Neural cell (in vitro differentiated cells): ENCODE data around the gene ZDHHC14. TPM values are rescaled to one million over a fixed set of nuclear protein-coding genes. Genes with fewer than 3 reads are reported as not detected.

Source experiments
- H2AFZ ChIP-seq: fragments of 200-600, 300-800 bp; sonication (generic), shearing (Covaris generic); 2 replicates; pipeline ENCODE4 v1.6.0; 2014; ENCODE audit warnings: low read depth, mild to moderate bottlenecking, antibody characterized with exemption, low read length, moderate library complexity
- H3F3A ChIP-seq: fragments of 200-600 bp; shearing (Covaris generic); 2 replicates; pipeline ENCODE4 v1.6.1; 2016; ENCODE audit warnings: mild to moderate bottlenecking, moderate library complexity, mixed read lengths, antibody characterized with exemption, low read length; ENCODE audit not compliant: insufficient read depth, poor library complexity, severe bottlenecking
- H3K27ac ChIP-seq: fragments of 200-600, 300-800 bp; sonication (generic), shearing (Covaris generic); 2 replicates; pipeline ENCODE4 v1.5.1; 2014; ENCODE audit warnings: mild to moderate bottlenecking, low read length, moderate library complexity
- H3K27me3 ChIP-seq: fragments of 300-800, 200-600 bp; sonication (generic), shearing (Covaris generic); 2 replicates; pipeline ENCODE4 v1.6.0; 2014; ENCODE audit warnings: mild to moderate bottlenecking, low read depth, low read length, moderate library complexity; ENCODE audit not compliant: insufficient read depth
- H3K36me3 ChIP-seq: fragments of 300-800, 200-600 bp; sonication (generic), shearing (Covaris generic); 2 replicates; pipeline ENCODE4 v1.5.1; 2014; ENCODE audit warnings: mild to moderate bottlenecking, antibody characterized with exemption, low read length, moderate library complexity; ENCODE audit not compliant: insufficient read depth
- H3K4me2 ChIP-seq: fragments of 300-800, 200-600 bp; sonication (generic), shearing (Covaris generic); 2 replicates; pipeline ENCODE4 v1.6.0; 2014; ENCODE audit warnings: mild to moderate bottlenecking, low read length
- H3K4me3 ChIP-seq: fragments of 300-800, 200-600 bp; sonication (generic), shearing (Covaris generic); 2 replicates; pipeline ENCODE4 v1.5.1; 2014; ENCODE audit warnings: mild to moderate bottlenecking, low read length, moderate library complexity
- H3K79me2 ChIP-seq: fragments of 200-600 bp; shearing (Covaris generic); replicated peaks from 2 replicates; pipeline ENCODE4 v1.6.0; 2014; ENCODE audit warnings: mild to moderate bottlenecking, low read length, moderate library complexity; ENCODE audit not compliant: insufficient read depth
- H3K9ac ChIP-seq: fragments of 300-800, 200-600 bp; sonication (generic), shearing (Covaris generic); 2 replicates; pipeline ENCODE4 v1.6.1; 2016; ENCODE audit warnings: mild to moderate bottlenecking, low read length, mixed read lengths
- H3K9me2 ChIP-seq: fragments of 200-600 bp; shearing (Covaris generic); 2 replicates; pipeline ENCODE4 v1.6.1; 2016; ENCODE audit warnings: mild to moderate bottlenecking, low read length, mixed read lengths; ENCODE audit not compliant: insufficient read depth
- H3K9me3 ChIP-seq: fragments of 200-600, 300-800 bp; sonication (generic), shearing (Covaris generic); 2 replicates; pipeline ENCODE4 v1.6.1; 2016; ENCODE audit warnings: mild to moderate bottlenecking, mixed run types, low read length, moderate library complexity, mixed read lengths
- H4K20me1 ChIP-seq: fragments of 200-600 bp; shearing (Covaris generic); 2 replicates; pipeline ENCODE4 v1.6.1; 2016; ENCODE audit warnings: mild to moderate bottlenecking, mixed run types; ENCODE audit not compliant: insufficient read depth
- CTCF ChIP-seq: fragments of 450-650 bp; IDR thresholded peaks from 2 replicates; pipeline ENCODE4 v1.5.1; 2014; ENCODE audit warnings: antibody characterized with exemption, mild to moderate bottlenecking, moderate library complexity; ENCODE audit not compliant: poor library complexity, severe bottlenecking
- EP300 ChIP-seq: fragments of 450-650 bp; conservative IDR thresholded peaks from 2 replicates; pipeline ENCODE4 v1.6.1; 2014; ENCODE audit warnings: antibody characterized with exemption, mild to moderate bottlenecking, moderate library complexity; ENCODE audit not compliant: poor library complexity, severe bottlenecking
- EZH2 ChIP-seq: fragments of 200-600, 300-800 bp; shearing (Covaris generic), sonication (generic); IDR thresholded peaks from 2 replicates; pipeline ENCODE4 v1.6.1; 2014; ENCODE audit warnings: antibody characterized with exemption, low read length, borderline replicate concordance, mild to moderate bottlenecking; ENCODE audit not compliant: insufficient read depth, poor library complexity, severe bottlenecking
- MXI1 ChIP-seq: fragments of 450-650 bp; conservative IDR thresholded peaks from 2 replicates; pipeline ENCODE4 v1.6.1; 2014; ENCODE audit warnings: antibody characterized with exemption, mild to moderate bottlenecking; ENCODE audit not compliant: poor library complexity, severe bottlenecking
- POLR2AphosphoS5 ChIP-seq: IDR thresholded peaks from 2 replicates; pipeline ENCODE4 v1.6.1; 2012
- RAD21 ChIP-seq: fragments of 450-650 bp; conservative IDR thresholded peaks from 2 replicates; pipeline ENCODE4 v1.6.1; 2014; ENCODE audit warnings: antibody characterized with exemption, mild to moderate bottlenecking, moderate library complexity
- REST ChIP-seq: IDR thresholded peaks from 2 replicates; pipeline ENCODE4 v1.6.1; 2012; ENCODE audit warnings: borderline replicate concordance
- SMC3 ChIP-seq: fragments of 450-650 bp; conservative IDR thresholded peaks from 2 replicates; pipeline ENCODE4 v1.6.1; 2014; ENCODE audit warnings: antibody characterized with exemption, mild to moderate bottlenecking, moderate library complexity; ENCODE audit not compliant: poor library complexity
- TAF1 ChIP-seq: IDR thresholded peaks from 2 replicates; pipeline ENCODE4 v1.6.1; 2012; ENCODE audit warnings: low read depth
- polyA plus RNA-seq: library from polyadenylated mRNA; depleted of rRNA; stranded (reverse); fragments of >200 nt; gene quantifications from 2 replicates; pipeline ENCODE4 v1.2.3, GENCODE V29; 2014

Gene ZDHHC14
- polyA plus RNA-seq, 1 donor from 2014 or later: 4.1 TPM

- no peak overlapping the region for H2AFZ ChIP-seq
- no peaks in the 10 kb centered on the region for H3K27me3 ChIP-seq
- TF ChIP-seq POLR2AphosphoS5: no peak
- no peak for TF ChIP-seq TAF1
- no peak for TF ChIP-seq MXI1
- no peak for TF ChIP-seq RAD21
- no peak for TF ChIP-seq REST
- TF ChIP-seq SMC3: no peak
- no peak for TF ChIP-seq EP300
- no peak for TF ChIP-seq EZH2
- no peak for TF ChIP-seq CTCF
- no peaks in the 10 kb centered on the region for H3K36me3 ChIP-seq
- H3K9ac ChIP-seq: no peak overlapping the region
- H3K4me3 ChIP-seq: no peak overlapping the region
- no peaks in the 10 kb centered on the region for H3K79me2 ChIP-seq
- no peaks in the 10 kb centered on the region for H4K20me1 ChIP-seq
- H3K9me3 ChIP-seq: no peaks in the 10 kb centered on the region
- no peak overlapping the region for H3K27ac ChIP-seq
- no peaks in the 10 kb centered on the region for H3K9me2 ChIP-seq
- no peaks in the 10 kb centered on the region for H3F3A ChIP-seq
- H3K4me2 ChIP-seq: no peak overlapping the region
Measured at GRCh38 chr6:157524735-157525134, 143.7 kb downstream of the ZDHHC14 start.

GRCh38 chr6:157525292-157525889 is 144.4 kb downstream of the ZDHHC14 start:
- H3K79me2 ChIP-seq: no peaks in the 10 kb centered on the region
- H4K20me1 ChIP-seq: no peaks in the 10 kb centered on the region
- H3K4me2 ChIP-seq: no peak overlapping the region
- TF ChIP-seq POLR2AphosphoS5: no peak
- no peak for TF ChIP-seq RAD21
- no peak for TF ChIP-seq EP300
- no peak for TF ChIP-seq CTCF
- no peak for TF ChIP-seq MXI1
- TF ChIP-seq EZH2: no peak
- TF ChIP-seq SMC3: no peak
- TF ChIP-seq TAF1: no peak
- TF ChIP-seq REST: no peak
- no peak overlapping the region for H3K4me3 ChIP-seq
- no peak overlapping the region for H2AFZ ChIP-seq
- H3K9me3 ChIP-seq: no peaks in the 10 kb centered on the region
- no peak overlapping the region for H3K27ac ChIP-seq
- H3F3A ChIP-seq: no peaks in the 10 kb centered on the region
- H3K9me2 ChIP-seq: no peaks in the 10 kb centered on the region
- no peak overlapping the region for H3K9ac ChIP-seq
- no peaks in the 10 kb centered on the region for H3K36me3 ChIP-seq
- H3K27me3 ChIP-seq: no peaks in the 10 kb centered on the region
